ENCODE data around the gene NTN5. TPM values are rescaled to one million over a fixed set of nuclear protein-coding genes. Genes with fewer than 3 reads are reported as not detected.

Gene NTN5
- total and polyA plus RNA-seq, 9 of the 15 experiments (the other 6 are each of a cell fraction or from before 2014, with no cell fraction given): not detected

GRCh38 chr19:48633148-48634035 lies 39.4 kb downstream of the NTN5 start (continued):
- TF ChIP-seq ELF4 (CRISPR knock-in tag; IDR thresholded peaks at IDR 0.05) (no peak), RBFOX2 (IDR thresholded peaks at IDR 0.05; ENCODE audit: low read depth, low read length) (no peak), NBN (IDR thresholded peaks at IDR 0.05; ENCODE audit: low read depth) (0 out of 2 replicates have a peak, but pooled peaks have one; percentile 1), ID3 (CRISPR knock-in tag; IDR thresholded peaks at IDR 0.05) (no peak), ID3 (tag; IDR thresholded peaks at IDR 0.05) (no peak), MECOM (CRISPR knock-in tag; IDR thresholded peaks at IDR 0.05) (0 out of 2 replicates have a peak, but pooled peaks have one; percentile 42), ZFP30 (CRISPR knock-in tag; IDR thresholded peaks at IDR 0.05; ENCODE audit: borderline replicate concordance) (no peak), RCOR1 (IDR thresholded peaks at IDR 0.05; ENCODE audit: borderline replicate concordance in 1 of 2, low read depth in 2 of 2, low read length in 2 of 2) (peak; percentile 44 to 59; a peak in 2 of 4 replicates), ZNF57 (CRISPR knock-in tag; IDR thresholded peaks at IDR 0.05) (no peak), HMBOX1 (IDR thresholded peaks at IDR 0.05) (no peak), TRIM24 (IDR thresholded peaks at IDR 0.05) (no peak; a peak in 2 of 4 replicates), ZNF830 (CRISPR knock-in tag; IDR thresholded peaks at IDR 0.05) (no peak), ZNF280A (IDR thresholded peaks at IDR 0.05; ENCODE audit: low read depth, partially characterized antibody) (no peak), PTBP1 (IDR thresholded peaks at IDR 0.05; ENCODE audit: low read depth, low read length) (no peak), ZKSCAN8 (CRISPR knock-in tag; IDR thresholded peaks at IDR 0.05) (no peak), ZNF717 (CRISPR knock-in tag; IDR thresholded peaks at IDR 0.05) (no peak), HLTF (IDR thresholded peaks at IDR 0.05) (no peak), GABPA (tag; conservative IDR thresholded peaks at IDR 0.05; ENCODE audit: low read depth) (no peak)
